IPS-15b (cell line): ENCODE measurements around the gene SCPEP1.

Source experiments
- H3K27me3 ChIP-seq: one replicate; pipeline ENCODE4 v1.6.1; 2013; ENCODE audit warnings: low read length; ENCODE audit not compliant: control insufficient read depth, insufficient read depth
- H3K36me3 ChIP-seq: one replicate; pipeline ENCODE4 v1.6.1; 2013; ENCODE audit warnings: low read length; ENCODE audit not compliant: control insufficient read depth, insufficient read depth
- H3K4me1 ChIP-seq: one replicate; pipeline ENCODE4 v1.6.1; 2013; ENCODE audit warnings: mild to moderate bottlenecking, low read length; ENCODE audit not compliant: control insufficient read depth, insufficient read depth
- H3K4me3 ChIP-seq: one replicate; pipeline ENCODE4 v1.5.1; 2013; ENCODE audit warnings: low read depth, low read length
- H3K9ac ChIP-seq: one replicate; pipeline ENCODE4 v1.6.1; 2013; ENCODE audit warnings: low read depth, mild to moderate bottlenecking, low read length
- H3K9me3 ChIP-seq: one replicate; pipeline ENCODE4 v1.6.1; 2013; ENCODE audit warnings: mild to moderate bottlenecking, low read length; ENCODE audit not compliant: control insufficient read depth, insufficient read depth

Gene SCPEP1

DNA sequence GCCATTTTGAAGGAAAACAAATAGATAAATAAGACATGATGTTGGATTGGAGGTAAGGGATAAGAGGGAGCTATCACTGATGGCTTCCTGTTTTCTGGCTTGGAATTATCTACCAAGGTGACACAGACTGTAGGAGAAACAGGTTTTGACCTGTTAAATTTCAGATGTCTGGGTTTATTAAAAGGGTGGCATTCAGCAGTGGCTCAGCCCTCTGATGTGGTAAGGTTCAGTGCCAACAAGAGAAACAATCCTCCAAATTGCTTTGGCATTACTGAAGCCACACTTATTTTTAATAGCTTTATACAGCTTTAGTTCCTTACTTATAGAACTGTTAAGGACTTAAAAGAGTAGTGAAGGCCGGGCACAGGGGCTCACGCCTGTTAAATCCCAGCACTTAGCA is 70.2 kb downstream of the SCPEP1 start:
- H3K4me1 ChIP-seq: no peaks in the 10 kb centered on the region
- H3K36me3 ChIP-seq: no peaks in the 10 kb centered on the region
- H3K9ac ChIP-seq: no peak overlapping the region
- H3K27me3 ChIP-seq: no peaks in the 10 kb centered on the region
- H3K9me3 ChIP-seq: no peaks in the 10 kb centered on the region
- no peak overlapping the region for H3K4me3 ChIP-seq

DNA sequence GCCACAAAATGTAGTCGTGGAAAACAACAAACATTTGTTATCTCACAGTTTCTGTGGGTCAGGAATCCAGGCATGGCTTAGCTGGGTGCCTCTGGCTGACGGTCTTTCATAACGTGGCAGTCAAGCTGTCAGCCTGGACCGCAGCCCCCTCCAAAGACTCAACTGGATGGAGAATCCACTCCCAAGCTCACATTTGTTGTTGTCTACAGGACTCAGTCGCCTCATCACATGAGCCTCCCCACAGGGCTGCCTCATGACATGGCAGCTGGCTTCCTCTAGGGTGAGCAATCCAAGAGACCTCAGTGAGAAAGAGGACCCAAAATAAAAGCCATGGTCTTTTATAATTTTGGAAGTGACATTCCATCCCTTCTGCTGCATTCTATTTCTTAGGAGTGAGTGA is 72.4 kb downstream of the SCPEP1 start:
- no peaks in the 10 kb centered on the region for H3K9me3 ChIP-seq

DNA sequence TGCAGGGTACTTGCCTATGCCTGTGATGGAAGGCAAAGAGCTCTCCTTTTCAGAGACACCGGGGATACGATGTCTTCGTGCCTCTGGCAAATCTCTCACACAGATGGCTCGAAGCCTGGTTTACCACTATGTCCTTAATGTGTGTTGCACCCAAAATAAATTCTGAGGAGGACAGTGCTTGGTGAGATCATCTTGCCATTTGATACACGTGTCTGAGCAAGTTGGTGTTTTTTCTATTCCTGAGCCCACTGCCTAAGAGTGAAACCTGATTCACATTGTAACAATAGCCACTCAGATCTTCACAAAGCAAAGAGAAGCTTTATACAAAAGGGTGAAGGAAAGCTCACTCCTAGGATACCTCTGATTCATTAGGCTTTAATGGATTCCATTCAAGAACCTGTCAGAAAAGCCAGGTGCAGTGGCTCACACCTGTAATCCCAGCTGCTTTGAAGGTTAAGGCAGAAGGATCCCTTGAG is 74.0 kb downstream of the SCPEP1 start:
- Histone ChIP-seq H3K4me3 (no peak overlapping the region), H3K4me1 (peaks cover 6% of the 10 kb centered on the region), H3K9me3 (no peaks in the 10 kb centered on the region), H3K27me3 (no peaks in the 10 kb centered on the region), H3K36me3 (no peaks in the 10 kb centered on the region), H3K9ac (no peak overlapping the region)

More for the DNA sequence above, 72.4 kb downstream of the SCPEP1 start:
- no peak overlapping the region for H3K4me3 ChIP-seq
- no peak overlapping the region for H3K9ac ChIP-seq
- no peaks in the 10 kb centered on the region for H3K36me3 ChIP-seq
- no peaks in the 10 kb centered on the region for H3K27me3 ChIP-seq
- peaks cover 6% of the 10 kb centered on the region for H3K4me1 ChIP-seq
